ENCODE results near the gene NETO1. TPM values are rescaled to one million over a fixed set of nuclear protein-coding genes. Genes with fewer than 3 reads are reported as not detected.

NETO1 gene
- total RNA-seq, 2 donors from 2014 or later, result not detected

- H3K9me3 Mint-ChIP-seq, result peaks cover 10% of the 10 kb centered on the region
- H3K4me1 Mint-ChIP-seq, result no peaks in the 10 kb centered on the region
- peaks cover 25% of the 10 kb centered on the region for H3K27me3 Mint-ChIP-seq
- no peak for ATAC-seq (replicated peaks)
- no peak overlapping the region for H3K4me3 Mint-ChIP-seq
- no peak overlapping the region for H3K27ac Mint-ChIP-seq
- peaks cover 11% of the 10 kb centered on the region for H3K36me3 Mint-ChIP-seq (ENCODE audit: low read depth)
Measured at GRCh38 chr18:72866442-72866900, 1.3 kb downstream of the NETO1 start.

- ATAC-seq (replicated peaks), result no peak
- H3K27ac Mint-ChIP-seq, result no peak overlapping the region
- H3K27me3 Mint-ChIP-seq, result peaks cover 16% of the 10 kb centered on the region
- peaks cover 11% of the 10 kb centered on the region for H3K36me3 Mint-ChIP-seq (ENCODE audit: low read depth)
- H3K4me3 Mint-ChIP-seq, result no peak overlapping the region
- no peaks in the 10 kb centered on the region for H3K4me1 Mint-ChIP-seq
- peaks cover 10% of the 10 kb centered on the region for H3K9me3 Mint-ChIP-seq
Measured at GRCh38 chr18:72863754-72864153, 4.0 kb downstream of the NETO1 start.

GRCh38 chr18:72859088-72859487, 8.7 kb downstream of the NETO1 start:
- Mint-ChIP-seq H3K4me1 (no peaks in the 10 kb centered on the region), H3K9me3 (peaks cover 10% of the 10 kb centered on the region), H3K27ac (no peak overlapping the region), H3K27me3 (no peaks in the 10 kb centered on the region), H3K4me3 (no peak overlapping the region), H3K36me3 (ENCODE audit: low read depth) (no peaks in the 10 kb centered on the region)
- no peak for ATAC-seq (replicated peaks)

DNA sequence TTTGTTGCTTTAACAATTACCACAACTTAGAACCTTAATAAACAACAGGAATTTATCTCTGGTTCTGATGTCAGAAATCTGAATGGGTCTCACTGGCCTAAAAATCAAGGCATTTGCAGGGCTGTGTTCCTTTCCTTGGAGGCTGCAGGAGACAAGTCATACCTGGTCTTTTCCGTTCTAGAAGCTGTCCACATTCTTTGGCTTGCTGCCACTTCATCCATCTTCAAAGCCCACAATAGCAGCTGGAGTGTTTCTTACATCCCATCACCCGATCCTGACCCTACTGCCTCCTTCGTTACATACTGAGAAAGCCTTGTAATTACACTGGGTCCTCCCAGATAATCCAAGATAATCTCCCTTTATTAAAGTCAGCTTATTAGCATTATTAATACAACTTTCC, 18.1 kb downstream of the NETO1 start:
- H3K27ac Mint-ChIP-seq, result no peak overlapping the region
- no peak overlapping the region for H3K4me3 Mint-ChIP-seq
- no peaks in the 10 kb centered on the region for H3K4me1 Mint-ChIP-seq
- peaks cover 36% of the 10 kb centered on the region for H3K9me3 Mint-ChIP-seq
- no peak for ATAC-seq (replicated peaks)
- H3K36me3 Mint-ChIP-seq (ENCODE audit: low read depth), result no peaks in the 10 kb centered on the region
- H3K27me3 Mint-ChIP-seq, result no peaks in the 10 kb centered on the region

- Mint-ChIP-seq H3K36me3 (ENCODE audit: low read depth) (no peaks in the 10 kb centered on the region), H3K9me3 (peaks cover 44% of the 10 kb centered on the region), H3K27ac (no peak overlapping the region), H3K27me3 (no peaks in the 10 kb centered on the region), H3K4me3 (no peak overlapping the region), H3K4me1 (no peaks in the 10 kb centered on the region)
- no peak for ATAC-seq (replicated peaks)
Measured at GRCh38 chr18:72848503-72849237, 19.1 kb downstream of the NETO1 start.

GRCh38 chr18:72847771-72848170, 20.0 kb downstream of the NETO1 start:
- Mint-ChIP-seq H3K27me3 (no peaks in the 10 kb centered on the region), H3K4me3 (no peak overlapping the region), H3K9me3 (peaks cover 44% of the 10 kb centered on the region), H3K36me3 (ENCODE audit: low read depth) (no peaks in the 10 kb centered on the region), H3K4me1 (no peaks in the 10 kb centered on the region), H3K27ac (no peak overlapping the region)
- ATAC-seq (replicated peaks), result no peak

DNA sequence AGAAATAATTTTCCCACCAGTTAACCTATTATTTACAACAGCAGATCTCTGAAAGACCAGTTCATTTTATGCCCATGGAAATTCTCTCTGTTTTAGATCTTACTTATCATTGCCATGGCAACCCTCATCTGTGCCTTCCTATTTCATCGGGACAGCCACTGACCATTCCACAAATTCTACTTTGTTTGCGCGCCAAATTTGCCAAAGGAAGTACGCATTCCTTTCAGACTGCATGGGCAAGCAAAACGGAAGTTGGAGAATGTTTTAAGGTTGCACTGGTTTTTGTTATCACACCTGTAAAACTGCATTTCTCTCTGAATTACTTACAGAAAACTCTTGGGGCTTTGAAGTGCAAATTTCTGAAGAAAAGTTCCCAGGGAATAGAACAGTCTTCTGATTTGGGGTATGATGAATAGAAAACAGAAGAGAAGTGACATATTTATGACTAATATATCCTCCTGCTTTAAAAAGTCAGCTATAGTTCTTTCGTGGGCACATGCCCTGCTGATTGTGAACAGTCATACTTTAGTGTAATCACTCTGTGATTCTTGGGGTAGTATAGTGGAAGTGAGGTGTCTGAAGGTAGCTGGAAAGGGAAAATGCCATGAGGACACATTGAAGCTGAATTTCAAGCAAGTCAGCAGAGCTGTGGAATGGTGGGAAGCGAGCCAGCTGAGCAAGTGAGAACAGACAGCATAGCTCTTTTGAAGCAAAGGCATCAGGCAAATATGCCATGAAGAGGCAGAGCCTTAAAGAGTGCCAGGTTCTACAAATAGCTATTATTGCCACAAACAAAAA, 20.9 kb downstream of the NETO1 start:
- ATAC-seq (replicated peaks), result no peak
- Mint-ChIP-seq H3K4me1 (no peaks in the 10 kb centered on the region), H3K9me3 (peaks cover 44% of the 10 kb centered on the region), H3K27ac (no peak overlapping the region), H3K4me3 (no peak overlapping the region), H3K27me3 (no peaks in the 10 kb centered on the region), H3K36me3 (ENCODE audit: low read depth) (no peaks in the 10 kb centered on the region)

DNA sequence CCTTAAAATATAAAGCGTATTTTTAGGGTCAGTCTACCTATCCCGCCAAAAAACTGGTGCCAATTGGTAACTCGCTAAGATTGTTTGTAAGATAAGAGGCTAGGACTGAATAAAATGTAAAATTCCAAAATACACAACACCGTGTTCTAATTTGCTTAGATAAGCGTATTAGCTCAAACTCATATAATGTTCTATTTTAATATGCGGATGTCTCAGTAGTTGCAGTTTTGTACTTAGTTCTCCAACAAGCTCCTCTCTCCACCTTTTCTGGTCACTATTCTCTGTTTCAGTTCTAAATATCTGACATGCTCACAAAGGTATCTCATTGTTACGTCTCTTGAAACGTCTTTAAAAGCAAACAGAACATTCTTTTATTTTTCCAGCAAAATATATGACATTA, 24.0 kb downstream of the NETO1 start:
- Mint-ChIP-seq H3K4me1 (no peaks in the 10 kb centered on the region), H3K4me3 (no peak overlapping the region), H3K9me3 (peaks cover 28% of the 10 kb centered on the region), H3K27ac (no peak overlapping the region), H3K36me3 (ENCODE audit: low read depth) (no peaks in the 10 kb centered on the region), H3K27me3 (no peaks in the 10 kb centered on the region)
- no peak for ATAC-seq (replicated peaks)

GRCh38 chr18:72840109-72840508, 27.7 kb downstream of the NETO1 start:
- no peaks in the 10 kb centered on the region for H3K27me3 Mint-ChIP-seq
- no peaks in the 10 kb centered on the region for H3K4me1 Mint-ChIP-seq
- H3K27ac Mint-ChIP-seq, result no peak overlapping the region
- no peak for ATAC-seq (replicated peaks)
- peaks cover 8% of the 10 kb centered on the region for H3K9me3 Mint-ChIP-seq
- H3K4me3 Mint-ChIP-seq, result no peak overlapping the region
- no peaks in the 10 kb centered on the region for H3K36me3 Mint-ChIP-seq (ENCODE audit: low read depth)

- H3K27ac Mint-ChIP-seq, result no peak overlapping the region
- H3K4me1 Mint-ChIP-seq, result no peaks in the 10 kb centered on the region
- no peaks in the 10 kb centered on the region for H3K27me3 Mint-ChIP-seq
- H3K9me3 Mint-ChIP-seq, result peaks cover 12% of the 10 kb centered on the region
- no peaks in the 10 kb centered on the region for H3K36me3 Mint-ChIP-seq (ENCODE audit: low read depth)
- no peak for ATAC-seq (replicated peaks)
- H3K4me3 Mint-ChIP-seq, result no peak overlapping the region
Measured at GRCh38 chr18:72834731-72835130, 33.1 kb downstream of the NETO1 start.

DNA sequence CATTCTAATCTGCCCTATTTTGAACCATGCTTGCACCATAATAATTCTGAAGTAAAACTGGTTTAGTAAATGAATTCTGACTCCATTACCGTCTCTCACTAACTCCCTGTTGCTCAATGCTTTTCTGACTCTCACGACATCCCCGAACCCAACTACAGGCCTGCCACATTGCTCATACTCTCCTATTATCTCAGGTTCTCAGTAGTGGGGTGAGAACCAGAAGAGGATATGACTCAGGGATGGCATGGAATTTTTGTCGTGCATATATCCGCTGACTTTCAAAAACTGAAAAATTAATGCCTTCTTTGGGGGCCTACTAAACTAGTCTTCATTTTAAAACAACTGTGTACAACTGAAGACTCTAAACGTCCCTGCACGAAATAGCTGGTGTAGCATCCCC, 34.3 kb downstream of the NETO1 start:
- H3K4me1 Mint-ChIP-seq, result no peaks in the 10 kb centered on the region
- no peaks in the 10 kb centered on the region for H3K27me3 Mint-ChIP-seq
- ATAC-seq (replicated peaks), result no peak
- no peak overlapping the region for H3K27ac Mint-ChIP-seq
- H3K9me3 Mint-ChIP-seq, result peaks cover 13% of the 10 kb centered on the region
- H3K4me3 Mint-ChIP-seq, result no peak overlapping the region
- H3K36me3 Mint-ChIP-seq (ENCODE audit: low read depth), result no peaks in the 10 kb centered on the region

- Mint-ChIP-seq H3K36me3 (ENCODE audit: low read depth) (no peaks in the 10 kb centered on the region), H3K27ac (no peak overlapping the region), H3K4me3 (no peak overlapping the region), H3K4me1 (no peaks in the 10 kb centered on the region), H3K9me3 (peaks cover 16% of the 10 kb centered on the region), H3K27me3 (no peaks in the 10 kb centered on the region)
- no peak for ATAC-seq (replicated peaks)
Measured at GRCh38 chr18:72830109-72830508, 37.7 kb downstream of the NETO1 start.

DNA sequence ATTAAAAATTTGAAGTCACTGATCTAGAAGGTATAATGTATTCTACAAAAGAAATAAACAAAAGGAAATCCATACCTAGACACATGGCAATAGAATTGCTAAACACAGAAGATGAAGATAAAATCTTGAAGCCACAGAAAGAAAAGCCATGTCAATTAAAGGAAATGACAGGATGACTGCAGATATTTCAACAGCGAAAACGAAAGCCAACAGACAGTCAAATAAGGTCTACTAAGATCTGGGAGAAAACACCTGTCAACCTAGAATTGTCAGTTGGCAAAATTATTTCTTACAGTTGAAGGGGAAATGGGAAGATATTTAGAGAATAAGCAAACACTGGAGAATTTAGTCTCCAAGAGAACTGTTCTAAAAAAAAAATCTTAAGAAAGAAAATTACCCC, 39.2 kb downstream of the NETO1 start:
- Mint-ChIP-seq H3K27ac (no peak overlapping the region), H3K27me3 (no peaks in the 10 kb centered on the region), H3K4me1 (no peaks in the 10 kb centered on the region), H3K4me3 (no peak overlapping the region), H3K9me3 (peaks cover 16% of the 10 kb centered on the region), H3K36me3 (ENCODE audit: low read depth) (no peaks in the 10 kb centered on the region)
- ATAC-seq (replicated peaks), result no peak

- Mint-ChIP-seq H3K27me3 (no peaks in the 10 kb centered on the region), H3K4me1 (no peaks in the 10 kb centered on the region), H3K9me3 (peaks cover 21% of the 10 kb centered on the region), H3K36me3 (ENCODE audit: low read depth) (no peaks in the 10 kb centered on the region), H3K4me3 (no peak overlapping the region), H3K27ac (no peak overlapping the region)
- ATAC-seq (replicated peaks), result no peak
Measured at GRCh38 chr18:72826736-72827135, 41.1 kb downstream of the NETO1 start.

DNA sequence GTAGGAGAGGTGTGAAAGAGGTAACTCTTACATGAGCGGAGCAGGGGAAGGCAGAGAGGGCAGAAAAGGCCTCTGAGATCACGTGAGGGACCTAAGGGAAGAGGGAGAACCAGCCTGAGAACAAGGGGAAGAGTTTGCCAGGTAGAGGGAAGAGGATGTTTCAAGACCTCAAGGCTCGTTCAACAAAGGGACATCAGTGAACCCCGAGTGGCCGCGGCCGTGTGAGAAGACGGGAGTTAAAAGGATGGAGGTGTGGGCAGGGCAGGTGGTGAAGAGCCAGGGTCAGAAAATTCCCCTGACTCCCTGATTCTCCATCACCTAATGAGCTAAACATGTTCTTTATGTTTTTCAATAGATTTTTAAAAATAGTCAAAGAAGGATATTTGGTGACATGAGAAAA, 44.4 kb downstream of the NETO1 start:
- no peak overlapping the region for H3K4me3 Mint-ChIP-seq
- peaks cover 8% of the 10 kb centered on the region for H3K9me3 Mint-ChIP-seq
- H3K4me1 Mint-ChIP-seq, result no peaks in the 10 kb centered on the region
- H3K36me3 Mint-ChIP-seq (ENCODE audit: low read depth), result no peaks in the 10 kb centered on the region
- no peak overlapping the region for H3K27ac Mint-ChIP-seq
- no peaks in the 10 kb centered on the region for H3K27me3 Mint-ChIP-seq
- no peak for ATAC-seq (replicated peaks)

All from activated T-helper 17 cell treated with anti-CD3 and anti-CD28 coated beads, Interleukin-2, amount 50 U/mL, for 72 hours (primary cell).